SK-N-SH (cell line): Measurements from ENCODE around the gene PIGV. TPM values are rescaled to one million over a fixed set of nuclear protein-coding genes. Genes with fewer than 3 reads are reported as not detected.

Source experiments
- CTCF ChIA-PET: fragments of 300-600, 350-600 bp; formaldehyde crosslinking; extraction: SDS; loops from one replicate; lab custom pipeline; 2021; lab: Yijun Ruan, JAX
- POLR2A ChIA-PET: fragments of 350-600 bp; sonication (Branson Sonifier 250); formaldehyde crosslinking; extraction: SDS; loops from one replicate; lab custom pipeline; 2020; ENCODE audit warnings: antibody characterized with exemption, inconsistent platforms; lab: Yijun Ruan, JAX
- DNase-seq: peaks from one replicate; pipeline ENCODE4 v3.0.0; 2012
- H2AFZ ChIP-seq: fragments of 200-600 bp; sonication (generic); 2 replicates; pipeline ENCODE4 v1.8.1; 2016; ENCODE audit warnings: antibody characterized with exemption, mild to moderate bottlenecking, low read depth
- H3F3A ChIP-seq: fragments of 200-600 bp; sonication (generic); replicated peaks from 2 replicates; pipeline ENCODE3; 2016; ENCODE audit warnings: antibody characterized with exemption, mild to moderate bottlenecking; ENCODE audit not compliant: insufficient read depth
- H3K27ac ChIP-seq, 2 experiments: fragments of 200-500 bp in 1 of 2; fragments of 200-600 bp in 1 of 2; sonication (Bioruptor generic) in 1 of 2; sonication (generic), shearing (Covaris generic) in 1 of 2; 2 replicates each; pipeline versions ENCODE4 v1.5.1 to v1.6.1; 2014 to 2016; ENCODE audit warnings: low read depth in 2 of 2, inconsistent platforms in 1 of 2, low read length in 1 of 2, mild to moderate bottlenecking in 1 of 2, mixed read lengths in 1 of 2
- H3K27me3 ChIP-seq: fragments of 200-600 bp; sonication (generic), shearing (Covaris generic); 2 replicates; pipeline ENCODE4 v1.6.1; 2016; ENCODE audit warnings: mixed run types; ENCODE audit not compliant: insufficient read depth
- H3K36me3 ChIP-seq, 2 experiments: fragments of 200-500 bp in 1 of 2; fragments of 200-600 bp in 1 of 2; sonication (Bioruptor generic) in 1 of 2; sonication (generic) in 1 of 2; replicated peaks in 1 of 2; 2 replicates each; pipeline versions ENCODE3 to v1.5.1; 2014 to 2016; ENCODE audit warnings: low read length in 1 of 2, mild to moderate bottlenecking in 1 of 2; ENCODE audit not compliant: insufficient read depth in 2 of 2, control insufficient read depth in 1 of 2
- H3K4me1 ChIP-seq, 2 experiments: fragments of 200-500 bp in 1 of 2; fragments of 200-600 bp in 1 of 2; sonication (Bioruptor generic) in 1 of 2; sonication (generic), shearing (Covaris generic) in 1 of 2; 2 replicates each; pipeline versions ENCODE4 v1.5.1 to v1.6.1; 2014 to 2016; ENCODE audit warnings: low read depth in 1 of 2, low read length in 1 of 2, mixed run types in 1 of 2; ENCODE audit not compliant: insufficient read depth in 2 of 2, control insufficient read depth in 1 of 2
- H3K4me2 ChIP-seq: fragments of 200-600 bp; sonication (generic), shearing (Covaris generic); 2 replicates; pipeline ENCODE4 v1.6.1; 2017; ENCODE audit warnings: mixed run types
- H3K4me3 ChIP-seq, 2 experiments: fragments of 200-500 bp in 1 of 2; fragments of 200-600 bp in 1 of 2; sonication (Bioruptor generic) in 1 of 2; sonication (generic), shearing (Covaris generic) in 1 of 2; 2 replicates each; pipeline versions ENCODE4 v1.5.1 to v1.8.1; 2014 to 2016; ENCODE audit warnings: low read depth in 2 of 2, inconsistent platforms in 1 of 2, low read length in 1 of 2, mild to moderate bottlenecking in 1 of 2, mixed read lengths in 1 of 2, moderate library complexity in 1 of 2
- H3K79me2 ChIP-seq: fragments of 200-600 bp; sonication (generic); 2 replicates; pipeline ENCODE4 v1.8.1; 2017; ENCODE audit warnings: mild to moderate bottlenecking; ENCODE audit not compliant: insufficient read depth
- H3K9ac ChIP-seq: fragments of 200-600 bp; sonication (generic); 2 replicates; pipeline ENCODE4 v1.6.1; 2017; ENCODE audit warnings: mixed run types
- H3K9me2 ChIP-seq: fragments of 200-600 bp; sonication (generic); 2 replicates; pipeline ENCODE4 v1.6.1; 2017; ENCODE audit warnings: mixed run types
- H3K9me3 ChIP-seq: fragments of 200-600 bp; sonication (generic); 2 replicates; pipeline ENCODE4 v1.6.1; 2017; ENCODE audit warnings: mixed run types, mild to moderate bottlenecking, moderate library complexity
- H4K20me1 ChIP-seq: fragments of 200-600 bp; sonication (generic); 2 replicates; pipeline ENCODE4 v1.6.1; 2017; ENCODE audit warnings: mild to moderate bottlenecking, mixed run types; ENCODE audit not compliant: insufficient read depth
- ELF1 ChIP-seq: IDR thresholded peaks from 2 replicates; pipeline ENCODE4 v1.4.0; 2012
- EP300 ChIP-seq, 2 experiments: IDR thresholded peaks; 2 replicates each; pipeline versions ENCODE4 v1.4.0 to v1.6.1; 2012; ENCODE audit warnings: borderline replicate concordance in 1 of 2, low read depth in 1 of 2, low read length in 1 of 2
- FOSL2 ChIP-seq: IDR thresholded peaks from 2 replicates; pipeline ENCODE4 v1.4.0; 2012; ENCODE audit warnings: low read depth, mild to moderate bottlenecking, moderate library complexity, borderline replicate concordance
- FOXM1 ChIP-seq: IDR thresholded peaks from 2 replicates; pipeline ENCODE4 v1.4.0; 2012; ENCODE audit warnings: low read depth, mild to moderate bottlenecking
- MXI1 ChIP-seq: IDR thresholded peaks from 2 replicates; pipeline ENCODE4 v1.6.1; 2012; ENCODE audit warnings: mild to moderate bottlenecking, low read depth, low read length, improper control_type of control experiment
- PBX3 ChIP-seq: IDR thresholded peaks from 2 replicates; pipeline ENCODE4; 2012
- POLR2AphosphoS5 ChIP-seq: IDR thresholded peaks from 2 replicates; pipeline ENCODE4 v1.6.1; 2012; ENCODE audit warnings: low read depth, low read length
- RCOR1 ChIP-seq: fragments of 150-350 bp; IDR thresholded peaks from 2 replicates; pipeline ENCODE4 v1.6.1; 2017; ENCODE audit warnings: antibody characterized with exemption, low read length
- RFX5 ChIP-seq: IDR thresholded peaks from 2 replicates; pipeline ENCODE4 v1.6.1; 2012; ENCODE audit warnings: mild to moderate bottlenecking, improper control_type of control experiment, low read length
- SIN3A ChIP-seq: IDR thresholded peaks from 2 replicates; pipeline ENCODE4 v1.6.1; 2012; ENCODE audit warnings: low read depth, mild to moderate bottlenecking, low read length, moderate library complexity, borderline replicate concordance
- USF1 ChIP-seq: IDR thresholded peaks from 2 replicates; pipeline ENCODE4 v1.4.0; 2012; ENCODE audit warnings: low read depth, borderline replicate concordance
- ZBTB33 ChIP-seq: IDR thresholded peaks from 2 replicates; pipeline ENCODE4 v1.4.0; 2012; ENCODE audit warnings: low read depth, borderline replicate concordance
- WGBS: methylation state at CpG from one replicate; pipeline ENCODE4 v1.1.6; 2017; ENCODE audit warnings: low lambda C conversion rate; 5-methylcytosine and 5-hydroxymethylcytosine counted together
- polyA plus RNA-seq, 3 experiments: library from polyadenylated mRNA; depleted of rRNA; stranded (reverse); fragments of >200 nt; gene quantifications; 2 replicates each; pipeline ENCODE4 v1.2.3, GENCODE V29; 2012
- TF ChIP-seq, protein P1 (sequence below): IDR thresholded peaks from 2 replicates; pipeline ENCODE4 v1.4.0; 2012; ENCODE audit warnings: low read depth
- TF ChIP-seq, protein P2 (sequence below): fragments of 150-350 bp; IDR thresholded peaks from 2 replicates; pipeline ENCODE4 v1.6.1; 2016; ENCODE audit warnings: mild to moderate bottlenecking, low read depth, low read length

Gene PIGV
- polyA plus RNA-seq, 1 of the 3 experiments (the other 2 are of a cell fraction): 16.5 TPM

GRCh38 chr1:26814893-26815292 is 27.1 kb downstream of the PIGV start:
- no peak overlapping the region for H3K4me3 ChIP-seq
- POLR2A ChIA-PET: no interaction called here

More at GRCh38 chr1:26814893-26815292, 27.1 kb downstream of the PIGV start:
- CTCF ChIA-PET: interaction anchor here (1.0 to 1.3 kb wide), 3 partner anchors 44 to 213 kb away, joined by 3 to 4 read pairs (median 3); no protein-coding TSS in a partner anchor
- WGBS: 73% methylated on average over 3 of the region's 3 CpGs
- H3K9ac ChIP-seq: no peak overlapping the region
- no peak overlapping the region for H3K27ac ChIP-seq
- H3F3A ChIP-seq: no peaks in the 10 kb centered on the region
- no peaks in the 10 kb centered on the region for H3K27me3 ChIP-seq
- no peak for TF ChIP-seq POLR2AphosphoS5
- no peak for TF ChIP-seq ELF1
- no peak for TF ChIP-seq FOXM1
- TF ChIP-seq USF1: no peak
- TF ChIP-seq MXI1: no peak
- no peak for TF ChIP-seq RFX5
- TF ChIP-seq SIN3A: no peak
- no peak for TF ChIP-seq EP300 (IDR thresholded peaks at IDR 0.05; ENCODE audit: borderline replicate concordance in 1 of 2, low read depth in 1 of 2, low read length in 1 of 2)
- TF ChIP-seq PBX3: no peak
- TF ChIP-seq ZBTB33: no peak
- TF ChIP-seq RCOR1: no peak
- TF ChIP-seq, protein P1, sequence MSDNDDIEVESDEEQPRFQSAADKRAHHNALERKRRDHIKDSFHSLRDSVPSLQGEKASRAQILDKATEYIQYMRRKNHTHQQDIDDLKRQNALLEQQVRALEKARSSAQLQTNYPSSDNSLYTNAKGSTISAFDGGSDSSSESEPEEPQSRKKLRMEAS: no peak
- no peak for TF ChIP-seq FOSL2
- TF ChIP-seq, protein P2, sequence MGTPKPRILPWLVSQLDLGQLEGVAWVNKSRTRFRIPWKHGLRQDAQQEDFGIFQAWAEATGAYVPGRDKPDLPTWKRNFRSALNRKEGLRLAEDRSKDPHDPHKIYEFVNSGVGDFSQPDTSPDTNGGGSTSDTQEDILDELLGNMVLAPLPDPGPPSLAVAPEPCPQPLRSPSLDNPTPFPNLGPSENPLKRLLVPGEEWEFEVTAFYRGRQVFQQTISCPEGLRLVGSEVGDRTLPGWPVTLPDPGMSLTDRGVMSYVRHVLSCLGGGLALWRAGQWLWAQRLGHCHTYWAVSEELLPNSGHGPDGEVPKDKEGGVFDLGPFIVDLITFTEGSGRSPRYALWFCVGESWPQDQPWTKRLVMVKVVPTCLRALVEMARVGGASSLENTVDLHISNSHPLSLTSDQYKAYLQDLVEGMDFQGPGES: no peak
- no peaks in the 10 kb centered on the region for H3K9me2 ChIP-seq
- H3K4me1 ChIP-seq: no peaks in the 10 kb centered on the region
- no peak overlapping the region for H3K4me2 ChIP-seq
- no peaks in the 10 kb centered on the region for H3K79me2 ChIP-seq
- H3K9me3 ChIP-seq: no peaks in the 10 kb centered on the region
- H2AFZ ChIP-seq: no peak overlapping the region
- no peak for DNase-seq
- no peaks in the 10 kb centered on the region for H3K36me3 ChIP-seq
- no peaks in the 10 kb centered on the region for H4K20me1 ChIP-seq
